GM12865 (cell line): Measurements from ENCODE around the gene SREBF1.

Experiments used
- DNase-seq: peaks from one replicate; pipeline ENCODE4 v3.0.0; 2010; ENCODE audit warnings: low read depth
- H3K4me3 ChIP-seq: 2 replicates; pipeline ENCODE4 v1.5.1; 2011; ENCODE audit warnings: mild to moderate bottlenecking, low read depth, low read length, control low read depth
- CTCF ChIP-seq: IDR thresholded peaks from 2 replicates; pipeline ENCODE4 v1.5.1; 2011; ENCODE audit warnings: low read length, control low read depth, low read depth, inconsistent platforms; ENCODE audit not compliant: insufficient read depth; ENCODE audit errors: missing control alignments

SREBF1 gene

GRCh38 chr17:17774009-17774881 lies 62.5 kb downstream of the SREBF1 start:
- DNase-seq: no peak
- H3K4me3 ChIP-seq: no peak overlapping the region
- no peak for TF ChIP-seq CTCF

- no peak for DNase-seq
- no peak overlapping the region for H3K4me3 ChIP-seq
- no peak for TF ChIP-seq CTCF
Observed at GRCh38 chr17:17772231-17772630, 64.6 kb downstream of the SREBF1 start.

GRCh38 chr17:17771498-17772201 lies 65.1 kb downstream of the SREBF1 start:
- no peak for DNase-seq
- H3K4me3 ChIP-seq: no peak overlapping the region
- no peak for TF ChIP-seq CTCF

GRCh38 chr17:17770632-17771044 lies 66.1 kb downstream of the SREBF1 start:
- no peak overlapping the region for H3K4me3 ChIP-seq
- TF ChIP-seq CTCF: no peak
- DNase-seq: no peak

GRCh38 chr17:17769869-17770631 lies 66.7 kb downstream of the SREBF1 start:
- no peak for TF ChIP-seq CTCF
- no peak for DNase-seq
- H3K4me3 ChIP-seq: no peak overlapping the region

- H3K4me3 ChIP-seq: no peak overlapping the region
- no peak for TF ChIP-seq CTCF
- DNase-seq: no peak
Observed at GRCh38 chr17:17768424-17769088, 68.2 kb downstream of the SREBF1 start.
